ENCODE measurements around the gene SPINK1.
"Not testable (repeated sequence)": the region's sequence is repeated elsewhere in the genome, so short reads cannot be mapped to it uniquely, and the experiment has no call there.

SPINK1 gene

GRCh38 chr5:147805030-147805454 lies 26.4 kb downstream of the SPINK1 start:
- no peak for DNase-seq (ENCODE audit: low spot score)

- DNase-seq (ENCODE audit: low spot score), result no peak
These were observed 27.1 kb downstream of the SPINK1 start for GRCh38 chr5:147804334-147804733.

- DNase-seq (ENCODE audit: low spot score), result no peak
These were observed 27.5 kb downstream of the SPINK1 start for GRCh38 chr5:147803926-147804325.

GRCh38 chr5:147803161-147803560 lies 28.3 kb downstream of the SPINK1 start:
- not testable (repeated sequence) for DNase-seq (ENCODE audit: low spot score)

GRCh38 chr5:147801461-147801860 lies 30.0 kb downstream of the SPINK1 start:
- no peak for DNase-seq (ENCODE audit: low spot score)

- no peak for DNase-seq (ENCODE audit: low spot score)
These were observed 31.0 kb downstream of the SPINK1 start for GRCh38 chr5:147800491-147800890.

GRCh38 chr5:147796556-147797308 lies 34.7 kb downstream of the SPINK1 start:
- DNase-seq (ENCODE audit: low spot score), result no peak

- DNase-seq (ENCODE audit: low spot score), result no peak
These were observed 40.3 kb downstream of the SPINK1 start for GRCh38 chr5:147791181-147791580.

GRCh38 chr5:147789820-147790219 lies 41.7 kb downstream of the SPINK1 start:
- DNase-seq (ENCODE audit: low spot score), result no peak

GRCh38 chr5:147788023-147788422 lies 43.4 kb downstream of the SPINK1 start:
- DNase-seq (ENCODE audit: low spot score), result no peak

- no peak for DNase-seq (ENCODE audit: low spot score)
These were observed 45.3 kb downstream of the SPINK1 start for GRCh38 chr5:147786142-147786541.

- no peak for DNase-seq (ENCODE audit: low spot score)
These were observed 47.1 kb downstream of the SPINK1 start for GRCh38 chr5:147784146-147784987.

- DNase-seq (ENCODE audit: low spot score), result peak; percentile 98
These were observed 49.1 kb downstream of the SPINK1 start, which contains the start of gene JAKMIP2 for GRCh38 chr5:147782110-147783028. Gene JAKMIP2 (minus strand): TSS chr5:147782728. CDS start chr5:147671806, 110,922 bp downstream.

- no peak for DNase-seq (ENCODE audit: low spot score)
These were observed 50.4 kb downstream of the SPINK1 start for GRCh38 chr5:147780924-147781573.

- DNase-seq (ENCODE audit: low spot score), result no peak
These were observed 51.8 kb downstream of the SPINK1 start for GRCh38 chr5:147779694-147780093.

- no peak for DNase-seq (ENCODE audit: low spot score)
These were observed 54.5 kb downstream of the SPINK1 start for GRCh38 chr5:147776989-147777388.
